SJSA1 (cell line): ENCODE results near the gene RASSF4. TPM values are rescaled to one million over a fixed set of nuclear protein-coding genes. Genes with fewer than 3 reads are reported as not detected.
"Not testable (repeated sequence)": the region's sequence is repeated elsewhere in the genome, so short reads cannot be mapped to it uniquely, and the experiment has no call there.

ENCODE experiments used
- DNase-seq, 2 experiments: peaks; one replicate each; pipeline ENCODE4 v3.0.0-alpha.2; 2015 to 2020; ENCODE audit warnings: low spot score in 2 of 2, low read depth in 1 of 2
- H3K27ac ChIP-seq: fragments of 250-450 bp; sonication (Bioruptor Pico); 2 replicates; pipeline ENCODE4 v1.5.1; 2020; ENCODE audit warnings: mild to moderate bottlenecking, moderate library complexity
- H3K27me3 ChIP-seq: fragments of 250-450 bp; sonication (Bioruptor Pico); replicated peaks from 2 replicates; pipeline ENCODE4 v1.5.1; 2020; ENCODE audit warnings: mild to moderate bottlenecking, moderate library complexity
- H3K36me3 ChIP-seq: fragments of 250-450 bp; sonication (Bioruptor Pico); 2 replicates; pipeline ENCODE4 v1.5.1; 2020; ENCODE audit warnings: mild to moderate bottlenecking
- H3K4me1 ChIP-seq: fragments of 250-450 bp; sonication (Bioruptor Pico); replicated peaks from 2 replicates; pipeline ENCODE4 v1.6.1; 2021; ENCODE audit warnings: mild to moderate bottlenecking
- H3K4me3 ChIP-seq: fragments of 250-450 bp; sonication (Bioruptor Pico); 2 replicates; pipeline ENCODE4 v1.5.1; 2020; ENCODE audit warnings: mild to moderate bottlenecking
- H3K9me3 ChIP-seq: fragments of 250-450 bp; sonication (Bioruptor Pico); replicated peaks from 2 replicates; pipeline ENCODE4 v1.5.1; 2020; ENCODE audit warnings: mild to moderate bottlenecking
- total RNA-seq: library from RNA; depleted of rRNA; stranded (reverse); fragments of >200 nt; shearing (Covaris generic); gene quantifications from 2 replicates; pipeline ENCODE4 v1.2.3, GENCODE V29; 2014

RASSF4 gene
- total RNA-seq, 1 experiment from 2014 or later: 19.7 TPM

GRCh38 chr10:45003432-45004000, 43.9 kb downstream of the RASSF4 start:
- H3K36me3 ChIP-seq: peaks cover 40% of the 10 kb centered on the region
- H3K27me3 ChIP-seq: no peaks in the 10 kb centered on the region
- H3K4me3 ChIP-seq: no peak overlapping the region
- H3K4me1 ChIP-seq: peaks cover 33% of the 10 kb centered on the region
- no peaks in the 10 kb centered on the region for H3K9me3 ChIP-seq
- H3K27ac ChIP-seq: no peak overlapping the region
- no peak for DNase-seq

GRCh38 chr10:45004661-45005060, 45.1 kb downstream of the RASSF4 start:
- Histone ChIP-seq H3K9me3 (no peaks in the 10 kb centered on the region), H3K36me3 (peaks cover 40% of the 10 kb centered on the region), H3K27me3 (no peaks in the 10 kb centered on the region), H3K4me3 (no peak overlapping the region), H3K27ac (no peak overlapping the region), H3K4me1 (peaks cover 22% of the 10 kb centered on the region)
- DNase-seq: no peak

GRCh38 chr10:45005284-45005683, 45.7 kb downstream of the RASSF4 start:
- Histone ChIP-seq H3K9me3 (no peaks in the 10 kb centered on the region), H3K27ac (no peak overlapping the region), H3K4me3 (no peak overlapping the region), H3K4me1 (peaks cover 16% of the 10 kb centered on the region), H3K36me3 (peaks cover 40% of the 10 kb centered on the region), H3K27me3 (no peaks in the 10 kb centered on the region)
- no peak for DNase-seq

GRCh38 chr10:45006276-45007030, 46.9 kb downstream of the RASSF4 start:
- Histone ChIP-seq H3K9me3 (no peaks in the 10 kb centered on the region), H3K36me3 (peaks cover 37% of the 10 kb centered on the region), H3K27me3 (no peaks in the 10 kb centered on the region), H3K4me3 (no peak overlapping the region), H3K4me1 (peaks cover 12% of the 10 kb centered on the region; the same call in 1 of the 2 replicates), H3K27ac (no peak overlapping the region)
- no peak for DNase-seq

- no peaks in the 10 kb centered on the region for H3K9me3 ChIP-seq
- no peaks in the 10 kb centered on the region for H3K27me3 ChIP-seq
- H3K36me3 ChIP-seq: peaks cover 29% of the 10 kb centered on the region
- DNase-seq: peak; percentile 54 to 81
- peaks cover 4% of the 10 kb centered on the region; the same call in 1 of the 2 replicates for H3K4me1 ChIP-seq
- no peak overlapping the region for H3K4me3 ChIP-seq
- no peak overlapping the region for H3K27ac ChIP-seq
These were observed 49.0 kb downstream of the RASSF4 start for GRCh38 chr10:45008524-45009161.

- H3K36me3 ChIP-seq, H3K4me1 ChIP-seq: not testable (repeated sequence)
These were observed 55.0 kb downstream of the RASSF4 start for GRCh38 chr10:45014557-45014956.

GRCh38 chr10:45015590-45015989, 56.0 kb downstream of the RASSF4 start:
- no peak overlapping the region for H3K4me3 ChIP-seq
- H3K4me1 ChIP-seq: no peaks in the 10 kb centered on the region
- no peak for DNase-seq
- H3K27ac ChIP-seq: no peak overlapping the region
- H3K27me3 ChIP-seq: no peaks in the 10 kb centered on the region
- no peaks in the 10 kb centered on the region for H3K36me3 ChIP-seq
- no peaks in the 10 kb centered on the region for H3K9me3 ChIP-seq

More at GRCh38 chr10:45014557-45014956, 55.0 kb downstream of the RASSF4 start:
- not testable (repeated sequence) for H3K9me3 ChIP-seq, H3K4me3 ChIP-seq, H3K27ac ChIP-seq, H3K27me3 ChIP-seq, DNase-seq

- no peaks in the 10 kb centered on the region for H3K27me3 ChIP-seq
- H3K36me3 ChIP-seq: no peaks in the 10 kb centered on the region
- no peak overlapping the region for H3K4me3 ChIP-seq
- DNase-seq: no peak
- no peaks in the 10 kb centered on the region for H3K4me1 ChIP-seq
- H3K27ac ChIP-seq: no peak overlapping the region
- no peaks in the 10 kb centered on the region for H3K9me3 ChIP-seq
These were observed 63.8 kb downstream of the RASSF4 start for GRCh38 chr10:45023426-45023825.

- H3K4me1 ChIP-seq: no peaks in the 10 kb centered on the region
- H3K27ac ChIP-seq: no peak overlapping the region
- no peak for DNase-seq
- no peaks in the 10 kb centered on the region for H3K9me3 ChIP-seq
- H3K4me3 ChIP-seq: no peak overlapping the region
- H3K27me3 ChIP-seq: no peaks in the 10 kb centered on the region
- H3K36me3 ChIP-seq: no peaks in the 10 kb centered on the region
These were observed 74.7 kb downstream of the RASSF4 start for GRCh38 chr10:45034301-45034700.

GRCh38 chr10:45035673-45036072, 76.1 kb downstream of the RASSF4 start:
- H3K36me3 ChIP-seq: no peaks in the 10 kb centered on the region
- no peak overlapping the region for H3K4me3 ChIP-seq
- no peaks in the 10 kb centered on the region for H3K27me3 ChIP-seq
- no peaks in the 10 kb centered on the region for H3K9me3 ChIP-seq
- DNase-seq: no peak
- no peaks in the 10 kb centered on the region for H3K4me1 ChIP-seq
- H3K27ac ChIP-seq: no peak overlapping the region

- H3K9me3 ChIP-seq: no peaks in the 10 kb centered on the region
- no peaks in the 10 kb centered on the region for H3K4me1 ChIP-seq
- DNase-seq: no peak
- H3K36me3 ChIP-seq: no peaks in the 10 kb centered on the region
- H3K4me3 ChIP-seq: no peak overlapping the region
- no peak overlapping the region for H3K27ac ChIP-seq
- no peaks in the 10 kb centered on the region for H3K27me3 ChIP-seq
These were observed 81.4 kb downstream of the RASSF4 start for GRCh38 chr10:45040921-45041542.

GRCh38 chr10:45044290-45044689, 84.7 kb downstream of the RASSF4 start:
- Histone ChIP-seq H3K36me3 (no peaks in the 10 kb centered on the region), H3K4me3 (no peak overlapping the region), H3K9me3 (no peaks in the 10 kb centered on the region), H3K27me3 (0 out of 2 replicates have a peak, but pooled peaks cover 4% of the 10 kb centered on the region), H3K4me1 (no peaks in the 10 kb centered on the region), H3K27ac (no peak overlapping the region)
- no peak for DNase-seq
